Loucy (cell line): ENCODE measurements around the gene C8A.

Source experiments
- H2AFZ ChIP-seq: fragments of 200-600 bp; sonication (generic); 2 replicates; pipeline ENCODE4 v1.6.0; 2016; ENCODE audit warnings: antibody characterized with exemption, mild to moderate bottlenecking, low read length, moderate library complexity
- H3F3A ChIP-seq: fragments of 200-600 bp; 2 replicates; pipeline ENCODE4 v1.6.0; 2016; ENCODE audit warnings: antibody characterized with exemption, low read depth, mild to moderate bottlenecking
- H3K27me3 ChIP-seq: fragments of 200-600 bp; sonication (generic); 2 replicates; pipeline ENCODE4 v1.6.1; 2014; ENCODE audit warnings: low read length, mild to moderate bottlenecking; ENCODE audit not compliant: insufficient read depth, poor library complexity, severe bottlenecking
- H3K36me3 ChIP-seq: fragments of 200-600 bp; sonication (generic); 2 replicates; pipeline ENCODE4 v1.6.1; 2016; ENCODE audit warnings: low read length; ENCODE audit not compliant: insufficient read depth
- H3K4me1 ChIP-seq: fragments of 200-600 bp; sonication (generic); 2 replicates; pipeline ENCODE4 v1.5.1; 2014; ENCODE audit warnings: low read length, mild to moderate bottlenecking; ENCODE audit not compliant: insufficient read depth, poor library complexity, severe bottlenecking
- H3K4me2 ChIP-seq: fragments of 200-600 bp; sonication (generic); 2 replicates; pipeline ENCODE4 v1.6.0; 2014; ENCODE audit warnings: antibody characterized with exemption, low read length, low read depth, mild to moderate bottlenecking; ENCODE audit not compliant: poor library complexity, severe bottlenecking
- H3K4me3 ChIP-seq: fragments of 200-600 bp; sonication (generic); 2 replicates; pipeline ENCODE4 v1.5.1; 2014; ENCODE audit warnings: low read length, mild to moderate bottlenecking, mixed read lengths; ENCODE audit not compliant: poor library complexity, severe bottlenecking
- H3K79me2 ChIP-seq: fragments of 200-600 bp; sonication (generic); 2 replicates; pipeline ENCODE4 v1.6.1; 2014; ENCODE audit warnings: low read length; ENCODE audit not compliant: insufficient read depth
- H3K9ac ChIP-seq: fragments of 200-600 bp; sonication (generic); 2 replicates; pipeline ENCODE4 v1.6.0; 2014; ENCODE audit warnings: mild to moderate bottlenecking, low read depth, low read length, moderate library complexity; ENCODE audit not compliant: poor library complexity, severe bottlenecking
- H3K9me2 ChIP-seq: fragments of 200-600 bp; sonication (generic); replicated peaks from 2 replicates; pipeline ENCODE4 v1.6.1; 2016; ENCODE audit warnings: low read depth, low read length, mixed read lengths
- H3K9me3 ChIP-seq: fragments of 200-600 bp; sonication (generic); 2 replicates; pipeline ENCODE4 v1.6.1; 2014; ENCODE audit warnings: mild to moderate bottlenecking, antibody characterized with exemption, low read length, low read depth; ENCODE audit not compliant: insufficient read depth
- H4K20me1 ChIP-seq: fragments of 200-600 bp; sonication (generic); 2 replicates; pipeline ENCODE4 v1.6.0; 2014; ENCODE audit warnings: antibody characterized with exemption, low read length, mild to moderate bottlenecking; ENCODE audit not compliant: insufficient read depth, poor library complexity, severe bottlenecking
- CTCF ChIP-seq: fragments of 200-600 bp; sonication (generic); conservative IDR thresholded peaks from 2 replicates; pipeline ENCODE4 v1.5.1; 2014; ENCODE audit warnings: mild to moderate bottlenecking, antibody characterized with exemption, low read length
- EZH2phosphoT487 ChIP-seq: fragments of 200-600 bp; IDR thresholded peaks from 2 replicates; pipeline ENCODE4 v1.6.1; 2018; ENCODE audit warnings: antibody characterized with exemption, mild to moderate bottlenecking, moderate library complexity, borderline replicate concordance

Gene C8A

GRCh38 chr1:56856186-56856585 lies 1.6 kb downstream of the C8A start:
- Histone ChIP-seq H3K79me2 (no peaks in the 10 kb centered on the region), H3K4me2 (no peak overlapping the region)

GRCh38 chr1:56859287-56859686 lies 4.7 kb downstream of the C8A start:
- no peaks in the 10 kb centered on the region for H4K20me1 ChIP-seq
- no peaks in the 10 kb centered on the region for H3F3A ChIP-seq
- no peaks in the 10 kb centered on the region for H3K9me3 ChIP-seq
- H3K4me1 ChIP-seq, result no peaks in the 10 kb centered on the region
- no peaks in the 10 kb centered on the region for H3K79me2 ChIP-seq
- TF ChIP-seq CTCF (no peak), EZH2phosphoT487 (no peak)
- no peaks in the 10 kb centered on the region; the same call in 1 of the 2 replicates for H3K9me2 ChIP-seq
- H2AFZ ChIP-seq, result no peak overlapping the region
- H3K9ac ChIP-seq, result no peak overlapping the region
- no peak overlapping the region for H3K4me2 ChIP-seq
- no peaks in the 10 kb centered on the region for H3K27me3 ChIP-seq
- H3K4me3 ChIP-seq, result no peak overlapping the region
- H3K36me3 ChIP-seq, result no peaks in the 10 kb centered on the region

More at GRCh38 chr1:56856186-56856585, 1.6 kb downstream of the C8A start:
- Histone ChIP-seq H3K9me3 (no peaks in the 10 kb centered on the region), H3K4me1 (no peaks in the 10 kb centered on the region), H2AFZ (no peak overlapping the region), H3F3A (no peaks in the 10 kb centered on the region), H3K9ac (no peak overlapping the region), H3K27me3 (no peaks in the 10 kb centered on the region), H3K4me3 (no peak overlapping the region), H3K36me3 (no peaks in the 10 kb centered on the region), H3K9me2 (no peaks in the 10 kb centered on the region; the same call in 1 of the 2 replicates), H4K20me1 (no peaks in the 10 kb centered on the region)
- TF ChIP-seq EZH2phosphoT487, result no peak
- no peak for TF ChIP-seq CTCF

DNA sequence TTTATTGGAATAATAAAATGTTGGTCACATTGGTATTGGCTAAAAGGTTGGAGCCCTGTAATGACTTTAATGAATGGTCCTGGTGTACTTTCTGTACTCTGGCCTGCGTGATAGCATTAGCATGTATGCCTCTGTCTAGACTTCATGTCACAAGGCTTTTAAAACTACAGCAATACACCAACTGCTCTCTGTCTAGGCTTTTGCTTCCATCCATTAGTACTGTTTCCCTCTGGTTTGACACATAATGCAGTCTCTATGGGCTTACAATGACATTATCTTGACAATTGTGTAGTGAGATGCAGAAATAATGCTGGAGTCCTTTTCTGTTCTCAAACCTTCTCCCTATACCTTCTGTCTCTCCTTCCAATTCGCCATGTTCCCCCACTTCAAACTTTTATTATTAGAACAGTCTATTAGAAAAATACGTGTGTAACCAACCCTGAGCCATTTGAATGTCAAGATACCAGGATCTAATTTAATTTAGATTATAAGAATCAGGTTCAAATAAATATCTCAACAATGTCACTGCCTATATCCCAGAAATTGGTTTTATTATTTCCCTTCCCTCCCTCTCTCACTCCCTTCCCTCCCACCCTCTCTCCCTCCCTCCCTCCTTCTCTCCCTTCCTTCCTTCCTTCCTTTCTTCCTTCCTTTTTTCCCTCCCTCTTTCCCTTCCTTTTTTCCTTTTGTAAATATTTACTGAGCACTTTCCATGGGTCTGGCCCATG lies 8.8 kb downstream of the C8A start:
- no peaks in the 10 kb centered on the region for H3K4me1 ChIP-seq
- H3K9ac ChIP-seq, result no peak overlapping the region
- H2AFZ ChIP-seq, result no peak overlapping the region
- no peaks in the 10 kb centered on the region for H4K20me1 ChIP-seq
- H3K4me2 ChIP-seq, result no peak overlapping the region
- H3K79me2 ChIP-seq, result no peaks in the 10 kb centered on the region
- TF ChIP-seq CTCF, result no peak
- no peak for TF ChIP-seq EZH2phosphoT487
- no peaks in the 10 kb centered on the region for H3K27me3 ChIP-seq
- no peaks in the 10 kb centered on the region for H3K36me3 ChIP-seq
- H3K9me3 ChIP-seq, result no peaks in the 10 kb centered on the region
- H3F3A ChIP-seq, result no peaks in the 10 kb centered on the region
- H3K9me2 ChIP-seq, result no peaks in the 10 kb centered on the region; the same call in 1 of the 2 replicates
- H3K4me3 ChIP-seq, result no peak overlapping the region
